Germinal center (tissue), 1 donor: ENCODE measurements around the gene OSR1.

ENCODE experiments used
- DNase-seq: peaks from one replicate; pipeline ENCODE4 v3.0.0; 2012; ENCODE audit warnings: mixed read lengths, low spot score

OSR1 gene

DNA sequence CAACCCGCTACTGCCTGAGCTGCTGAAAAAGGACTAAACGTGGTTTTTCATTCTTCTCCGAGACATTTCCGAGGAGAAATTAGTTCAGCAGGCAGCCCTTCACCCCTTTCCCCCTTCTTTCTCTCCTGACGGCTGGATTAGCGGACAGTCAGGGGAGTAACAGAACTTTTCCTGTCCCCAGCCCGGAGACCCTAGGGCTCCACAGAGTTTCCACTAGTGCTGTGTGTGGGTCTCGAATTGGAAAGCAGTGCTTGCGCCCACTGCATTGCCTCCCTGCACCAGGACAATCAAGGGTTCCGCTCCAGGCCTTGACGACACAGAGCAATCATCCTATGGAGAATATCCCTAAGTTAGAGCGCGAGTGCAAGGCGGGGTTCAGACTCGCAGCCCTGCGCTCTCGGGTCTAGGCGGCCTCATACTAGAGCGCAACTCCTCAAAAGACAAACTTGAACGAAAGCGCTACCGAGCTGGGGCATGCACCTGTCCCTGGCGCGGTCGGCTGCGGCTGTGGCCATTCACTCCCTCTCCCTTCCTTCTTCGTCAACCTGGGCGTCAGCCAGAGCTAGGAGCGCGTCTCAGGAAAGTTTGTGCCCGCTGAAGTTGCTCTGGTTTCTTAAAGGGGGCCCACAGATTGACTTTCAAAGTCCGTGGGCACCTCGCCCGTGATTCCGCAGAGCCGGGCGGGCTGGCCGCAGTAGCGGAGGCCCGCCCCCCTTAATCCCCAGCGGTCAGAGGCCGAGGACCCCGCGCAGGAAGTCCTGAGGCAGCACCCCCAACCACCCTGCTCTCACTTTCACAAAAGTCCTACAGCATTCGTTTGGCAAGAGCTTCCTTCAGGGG is 801 bp downstream of the OSR1 start:
- no peak for DNase-seq

DNA sequence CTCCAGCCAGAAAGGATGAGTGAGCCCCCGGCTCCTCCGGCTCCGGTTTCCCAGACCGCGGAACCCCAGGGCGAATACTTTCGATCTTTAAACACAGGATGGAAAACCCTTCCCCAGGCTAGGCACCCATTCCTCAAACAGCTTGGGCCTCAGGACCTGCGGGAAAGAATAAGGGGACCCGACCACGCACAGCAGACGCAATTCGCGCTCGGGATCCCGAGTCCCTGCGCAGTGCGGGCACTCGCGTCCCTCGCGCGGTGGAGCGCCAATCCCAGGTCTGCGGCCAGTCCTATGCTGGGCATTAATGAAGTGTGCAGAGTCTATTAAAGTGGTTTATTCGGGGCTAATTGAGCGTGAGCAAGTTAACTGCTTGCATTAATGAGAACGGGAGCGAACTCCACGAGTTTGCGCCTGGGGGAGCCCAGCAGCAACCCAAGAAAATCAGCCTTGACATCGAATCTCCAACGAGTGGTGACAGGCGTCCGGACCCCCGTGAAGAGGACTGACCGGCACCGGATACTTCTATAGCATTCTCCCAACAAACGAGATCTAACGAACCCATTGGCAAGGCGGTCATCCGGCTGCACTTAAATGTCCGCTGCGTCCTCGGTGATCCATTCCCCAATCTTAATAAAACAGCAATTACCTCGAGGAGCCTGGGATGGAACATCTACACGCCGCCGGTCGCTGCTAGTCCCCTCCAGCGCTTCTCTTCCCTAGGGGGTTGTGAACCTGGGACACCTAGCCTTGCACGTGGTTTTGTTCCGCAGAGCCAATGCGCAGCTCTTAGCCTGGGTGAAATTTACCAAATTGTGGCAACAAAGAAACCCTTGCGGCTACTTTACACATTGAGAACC is 1.6 kb downstream of the OSR1 start:
- DNase-seq, result no peak

DNA sequence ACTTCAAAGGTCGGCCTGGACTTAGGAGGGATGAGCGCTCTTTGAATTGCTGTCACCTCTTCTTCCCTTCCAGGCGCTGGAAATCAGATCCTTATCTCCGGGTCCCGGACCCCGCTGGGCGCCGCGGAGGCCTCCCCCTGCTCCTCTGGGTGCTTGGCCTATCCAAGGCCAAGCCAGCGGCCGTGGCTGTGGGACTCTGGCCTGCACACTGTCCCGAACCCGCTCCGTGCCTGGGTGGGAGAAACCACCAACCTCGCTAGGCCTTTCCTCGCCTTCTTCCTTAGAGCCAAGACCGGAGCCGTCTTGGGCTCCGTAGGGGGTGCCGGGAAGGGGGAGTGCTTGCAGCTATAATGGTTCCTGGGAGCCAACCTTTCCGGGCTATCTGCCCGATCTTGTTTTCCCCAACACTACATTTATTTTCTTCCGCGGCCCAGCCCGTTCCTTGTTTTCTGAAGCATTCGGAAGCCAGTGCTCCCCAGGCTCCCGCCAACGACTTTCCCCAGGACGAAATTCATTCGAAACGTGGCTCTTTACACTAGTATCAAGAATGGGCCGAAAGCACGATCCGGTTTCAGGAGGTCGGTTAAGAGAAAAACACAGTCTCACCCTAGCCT is 2.4 kb downstream of the OSR1 start:
- no peak for DNase-seq

DNA sequence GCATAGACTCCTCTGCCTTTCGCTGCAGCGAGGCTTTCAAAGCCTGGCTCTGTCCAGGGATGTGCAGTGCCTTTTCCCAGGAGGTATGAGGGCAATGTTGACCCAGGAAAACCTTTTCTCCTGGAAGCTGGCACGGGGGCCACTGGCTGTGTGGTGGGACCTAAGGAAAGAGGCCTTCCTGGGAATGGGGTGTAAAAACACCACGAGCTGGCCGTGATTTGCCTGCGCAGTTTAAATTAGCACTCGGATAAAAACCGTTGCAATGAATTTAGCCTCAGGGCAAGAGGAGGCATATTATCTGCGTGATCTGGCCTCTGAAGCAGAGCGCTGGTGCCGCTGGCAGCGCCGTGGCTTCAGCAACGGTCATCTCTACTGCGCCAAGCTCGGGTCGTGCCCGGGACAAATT is 3.0 kb downstream of the OSR1 start:
- DNase-seq, result no peak

DNA sequence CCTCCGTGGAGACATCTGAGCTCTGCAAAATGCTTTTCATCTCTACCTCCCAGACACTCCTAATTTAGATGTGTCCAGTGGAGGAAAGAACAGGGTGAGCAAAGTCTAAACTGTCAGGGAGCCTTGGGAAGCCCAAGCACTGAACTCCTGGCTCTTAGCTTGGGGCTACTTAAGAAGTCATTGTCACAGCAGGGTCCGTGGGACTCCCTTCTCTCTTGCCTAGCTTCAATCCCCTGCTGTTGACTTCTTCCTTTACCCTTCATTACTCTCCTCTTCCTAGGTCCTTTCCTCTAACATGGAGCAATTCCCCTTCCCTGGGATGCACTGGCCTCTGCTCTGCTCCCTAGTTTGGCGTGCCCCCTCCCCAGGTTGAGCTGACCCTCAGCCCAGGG is 3.4 kb downstream of the OSR1 start:
- DNase-seq, result no peak

DNA sequence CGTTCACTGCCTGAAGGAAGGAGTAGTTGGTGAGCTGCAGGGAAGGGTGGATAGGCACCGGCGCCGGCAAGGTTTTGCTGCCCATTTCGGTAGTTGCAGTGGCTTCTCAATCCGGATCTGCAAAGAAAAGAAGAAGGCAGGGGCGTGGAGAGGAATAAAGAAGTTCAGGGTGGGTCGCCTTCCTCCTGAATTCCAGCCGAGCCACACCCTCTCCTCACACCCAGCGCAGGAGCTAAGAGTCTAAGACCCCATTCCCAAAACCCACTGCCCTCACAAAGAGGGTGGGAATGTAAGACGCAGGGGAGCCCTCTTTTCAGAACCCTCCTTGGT is 4.7 kb downstream of the OSR1 start:
- DNase-seq, result no peak

DNA sequence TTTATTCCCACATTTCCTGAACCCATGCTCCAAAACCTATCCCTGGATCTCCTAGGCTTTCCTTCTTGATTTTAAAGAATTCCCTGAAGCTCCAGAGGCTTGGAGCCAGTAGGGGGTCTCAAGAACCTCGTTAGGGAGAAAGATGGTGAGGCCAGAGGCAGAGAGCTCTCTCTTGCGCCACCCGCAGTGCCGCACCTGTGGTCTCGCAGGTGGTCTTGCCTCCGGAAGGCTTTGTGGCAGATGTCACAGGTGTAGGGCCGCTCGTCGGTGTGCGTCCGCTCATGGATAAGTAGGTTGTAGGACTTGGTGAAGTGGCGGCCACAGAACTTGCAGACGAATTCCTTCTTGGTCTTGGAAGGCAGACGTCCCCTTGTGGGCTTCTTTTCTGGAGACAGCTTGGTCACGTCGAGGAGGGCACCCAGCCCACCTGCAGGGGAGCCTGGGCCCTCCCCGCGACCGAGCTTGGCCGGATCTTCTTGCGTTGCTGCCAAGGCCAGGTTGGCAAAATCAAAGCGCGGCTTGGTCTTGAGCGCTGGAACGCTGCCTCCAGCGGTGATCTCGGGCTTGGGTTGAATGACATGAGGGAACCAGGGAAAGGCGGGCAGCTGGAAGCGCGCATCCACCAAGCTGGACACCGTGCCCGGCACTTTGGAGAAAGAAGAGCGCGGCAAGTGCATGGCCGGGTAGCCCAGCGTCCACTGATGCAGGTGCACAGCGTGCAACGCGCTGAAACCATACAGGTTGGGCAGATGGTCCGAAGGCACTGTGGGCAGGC is 5.3 kb downstream of the OSR1 start:
- DNase-seq, result no peak

DNA sequence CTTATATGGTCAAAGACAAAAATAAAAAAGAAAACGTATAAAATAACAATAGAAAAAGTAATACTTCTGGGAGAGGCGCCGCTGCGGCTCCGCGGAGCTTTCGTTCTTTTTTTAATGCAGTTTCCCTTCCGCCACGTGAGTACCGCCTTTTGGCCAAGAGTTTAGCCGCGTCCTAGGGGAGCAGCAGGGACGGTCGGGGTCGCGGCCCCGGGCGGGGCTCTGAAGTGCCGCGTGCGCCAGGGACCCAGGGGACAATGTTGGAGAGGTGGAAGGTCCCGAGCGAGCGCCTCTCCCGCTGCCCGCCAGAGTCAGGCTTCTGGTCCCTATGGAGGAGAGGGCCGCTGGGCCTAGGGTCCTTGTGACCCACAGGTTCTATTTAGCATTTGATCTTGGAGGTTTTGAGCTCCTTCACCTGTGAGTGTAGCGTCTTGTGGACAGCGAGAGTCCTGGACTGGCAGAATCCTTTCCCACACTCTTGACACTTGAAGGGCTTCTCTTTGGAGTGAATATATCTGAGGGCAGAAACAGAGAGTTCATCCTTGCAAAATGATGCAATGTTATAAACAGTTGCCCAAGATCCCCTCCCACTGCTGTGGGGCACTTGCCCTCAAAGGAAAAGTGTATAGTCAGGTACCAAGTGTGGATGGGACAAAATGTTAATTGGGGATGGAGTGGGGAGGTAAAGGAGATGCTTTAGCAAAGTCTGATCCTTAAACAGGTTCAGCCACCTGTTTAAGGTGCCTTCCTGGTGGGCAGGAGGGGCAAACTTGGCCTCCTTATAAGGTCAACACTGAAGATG is 6.3 kb downstream of the OSR1 start:
- no peak for DNase-seq

DNA sequence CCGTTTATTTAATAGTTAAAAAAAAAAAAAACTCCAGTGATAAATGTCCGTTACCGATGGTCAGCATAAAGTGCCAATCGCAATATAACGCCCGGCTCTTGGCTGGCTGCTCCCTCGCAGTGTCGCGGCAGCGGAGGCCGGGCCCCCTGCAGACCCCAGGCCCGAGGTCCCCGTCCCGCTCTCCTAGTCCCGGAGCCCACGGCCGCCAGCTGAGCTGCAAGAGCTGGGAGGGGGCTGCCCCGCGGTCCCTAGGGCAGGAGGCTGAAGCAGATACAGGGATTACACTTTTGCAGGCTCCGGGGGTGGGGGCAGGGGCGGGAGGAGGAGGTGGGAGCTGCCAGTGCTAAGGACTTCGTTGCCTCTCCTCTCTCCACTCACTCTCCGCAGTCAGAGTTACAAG is 6.9 kb downstream of the OSR1 start:
- no peak for DNase-seq

DNA sequence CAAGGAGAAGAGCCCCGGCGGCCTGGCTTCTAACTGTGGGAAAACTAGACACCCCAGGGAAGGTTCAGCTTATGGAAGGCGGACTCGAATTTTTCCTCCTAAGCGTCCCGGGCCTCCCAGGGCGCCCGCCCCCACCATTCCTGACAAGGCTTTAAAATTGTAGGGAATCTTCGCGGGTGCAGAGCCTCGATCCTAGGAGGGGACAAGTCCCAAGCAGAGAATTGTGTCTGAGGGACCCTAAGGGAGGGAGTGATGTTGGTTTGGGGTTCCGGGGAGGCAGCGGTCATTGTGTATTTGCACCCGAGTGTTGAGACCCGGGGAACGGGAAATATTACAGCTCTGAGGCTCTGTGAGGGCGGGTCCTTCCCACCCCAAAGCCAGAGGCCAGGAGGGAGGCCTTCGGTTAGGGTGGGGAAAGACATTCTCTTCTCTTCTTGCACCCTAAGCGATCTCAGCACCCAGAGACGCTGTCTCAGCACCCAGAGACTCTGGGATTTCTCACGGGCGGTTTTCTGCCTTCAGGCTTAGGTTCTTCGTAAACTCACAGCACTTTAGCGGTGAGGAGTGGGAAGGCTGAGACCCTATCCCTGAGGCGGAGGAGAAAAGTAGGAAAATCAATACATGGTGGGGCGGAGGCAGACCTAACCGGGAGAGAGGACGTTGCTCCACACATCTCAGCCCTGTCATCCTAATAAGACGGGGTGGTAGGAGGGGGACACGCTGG is 7.6 kb downstream of the OSR1 start:
- DNase-seq, result no peak

DNA sequence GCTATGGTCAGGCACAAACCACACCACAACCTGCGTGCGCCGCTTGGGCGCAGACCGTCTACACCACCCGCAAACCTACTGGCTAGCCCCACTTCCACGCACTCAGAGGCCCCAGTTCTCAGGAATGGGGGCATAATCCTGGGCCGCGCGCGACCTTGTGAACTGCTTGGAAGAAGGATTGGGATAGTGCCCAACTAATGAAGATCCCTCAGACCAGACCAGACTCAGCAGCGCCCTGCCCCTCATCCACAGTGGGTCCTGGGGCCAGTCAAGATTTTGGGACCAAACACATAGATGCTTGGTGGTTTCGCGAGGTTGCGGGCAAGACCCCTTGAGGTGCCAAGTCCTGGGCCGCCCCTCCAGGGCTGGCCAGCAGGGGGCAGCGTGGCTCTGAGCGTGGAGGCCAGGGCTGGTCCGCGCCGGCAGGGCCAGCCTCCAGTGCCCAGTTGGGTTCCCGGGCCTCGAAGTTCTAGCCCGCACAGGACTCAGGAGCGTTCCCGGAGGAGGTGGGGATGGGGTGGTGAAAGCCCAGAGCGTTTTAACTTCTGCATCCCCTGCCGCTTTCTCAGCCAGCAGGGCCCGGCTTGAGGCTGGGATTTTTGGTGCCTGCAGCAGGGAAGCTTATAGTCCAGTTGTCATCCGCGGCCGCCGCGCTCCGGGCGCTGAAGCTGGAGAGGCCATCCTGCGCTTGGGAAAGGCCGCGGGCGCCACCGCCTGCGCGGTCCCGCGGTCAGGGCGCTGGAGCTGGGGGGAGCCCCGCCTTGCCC is 8.3 kb downstream of the OSR1 start:
- peak; percentile 53 for DNase-seq

DNA sequence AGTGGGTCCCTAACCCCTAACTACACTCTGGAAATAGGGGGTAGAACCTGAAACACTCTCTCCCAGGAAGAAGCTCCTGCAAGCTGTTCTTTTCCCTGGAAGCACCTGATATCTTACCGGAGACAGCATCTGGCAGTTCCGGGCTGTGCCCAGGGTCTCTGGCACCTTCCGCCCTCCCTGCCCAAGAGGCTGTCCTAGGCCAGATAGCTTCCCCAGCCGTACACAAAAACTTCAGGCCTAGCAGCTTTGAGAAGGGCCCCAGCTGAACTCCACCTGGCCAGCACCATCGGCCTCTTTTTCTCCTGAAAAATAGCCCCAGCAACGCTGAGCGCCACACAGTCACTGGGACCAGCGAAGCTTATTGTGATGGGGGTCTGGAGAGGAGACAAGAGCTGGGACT is 9.7 kb downstream of the OSR1 start:
- no peak for DNase-seq

DNA sequence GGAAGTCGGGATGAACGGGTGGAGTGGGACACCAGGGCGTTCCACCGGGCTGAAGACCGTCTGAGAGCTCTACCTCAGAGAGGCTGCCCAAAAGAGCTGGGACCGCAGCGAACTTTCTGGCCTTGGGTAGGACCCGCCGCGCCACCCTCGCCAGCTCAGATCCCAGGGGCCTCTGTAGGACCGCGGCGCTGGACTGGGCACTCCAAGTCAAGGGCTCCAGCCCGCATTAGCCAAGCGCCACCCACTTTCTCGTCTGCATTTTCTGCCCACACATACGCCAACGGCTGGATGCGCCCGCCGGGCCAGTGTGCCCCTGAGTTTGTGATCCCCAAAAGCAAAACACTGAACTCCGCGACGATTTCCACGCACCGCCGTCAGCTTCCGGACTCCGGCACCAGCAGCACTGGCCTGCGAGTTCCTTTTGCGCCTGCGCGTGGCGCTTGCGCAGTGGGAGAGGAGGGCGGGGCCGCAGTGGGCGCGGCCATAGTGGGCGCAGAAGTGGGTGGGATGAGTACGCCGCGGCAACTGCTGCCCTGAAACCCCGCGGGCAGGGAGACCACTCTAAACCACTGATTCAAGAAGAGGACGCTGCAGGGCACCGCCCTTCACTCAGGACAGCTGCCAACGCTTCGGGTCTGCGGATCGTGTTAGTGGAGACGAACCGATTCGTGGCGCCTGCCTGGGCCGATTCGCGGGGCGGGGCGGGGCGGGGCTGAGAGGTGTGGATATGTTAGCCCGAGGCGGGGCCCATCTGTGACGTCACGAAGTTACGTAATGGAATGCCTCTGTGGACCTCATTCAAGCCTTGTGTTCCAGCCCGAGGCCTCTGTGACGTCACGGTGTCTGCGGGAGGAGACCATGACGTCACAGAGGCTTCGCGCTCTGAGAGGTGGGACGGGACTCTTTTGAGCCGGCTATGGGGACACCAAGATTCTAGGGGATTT is 10.5 kb downstream of the OSR1 start:
- DNase-seq, result peak; percentile 95

DNA sequence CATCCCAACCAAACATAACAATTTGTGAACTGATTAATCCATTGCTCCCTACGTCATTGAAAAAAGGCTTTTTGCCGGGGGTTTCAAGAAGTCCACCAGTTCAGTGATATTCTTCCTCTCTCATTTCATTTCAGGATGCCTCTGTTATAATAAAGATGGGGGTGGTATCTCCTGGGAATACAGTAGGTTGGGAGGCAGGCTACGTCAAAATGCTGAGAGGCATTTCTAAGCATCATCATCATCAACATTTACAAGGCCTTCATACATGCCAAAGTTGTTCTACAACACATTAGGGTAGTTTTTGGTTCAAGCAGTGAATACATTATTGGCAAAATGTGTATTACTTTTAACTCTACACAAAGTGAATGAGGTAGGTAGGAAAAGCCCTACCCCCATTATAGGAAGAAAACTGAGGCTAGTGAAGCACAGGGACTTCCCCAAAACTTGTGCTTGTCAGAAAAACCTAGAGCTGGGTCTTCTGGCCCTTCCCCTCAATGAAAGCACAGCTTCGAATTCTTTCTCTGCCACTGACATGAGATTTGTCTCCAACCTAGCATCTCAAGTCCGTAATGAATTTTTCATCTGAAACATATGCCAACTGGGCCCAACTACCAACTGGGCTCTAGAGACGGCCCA is 11.3 kb downstream of the OSR1 start:
- DNase-seq, result no peak

DNA sequence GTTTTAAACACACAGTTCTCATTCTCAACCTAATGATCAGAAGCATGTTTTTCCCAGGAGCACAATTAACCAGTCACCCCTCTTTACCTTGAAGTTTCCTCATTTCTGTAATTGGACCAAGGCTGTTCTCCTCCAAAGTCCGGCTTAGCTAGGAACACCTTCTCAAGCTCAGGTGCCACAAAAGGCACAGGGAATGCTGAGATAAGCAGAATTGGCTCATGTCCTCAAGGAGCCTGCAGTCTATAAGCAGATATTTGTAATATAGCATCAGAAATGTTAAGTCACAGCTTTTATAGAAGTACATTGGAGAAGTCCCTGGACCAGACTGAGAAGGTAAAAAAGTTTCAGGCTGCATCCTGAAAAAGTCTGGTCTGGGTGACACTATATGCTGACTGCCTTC is 20.7 kb downstream of the OSR1 start:
- DNase-seq, result no peak

DNA sequence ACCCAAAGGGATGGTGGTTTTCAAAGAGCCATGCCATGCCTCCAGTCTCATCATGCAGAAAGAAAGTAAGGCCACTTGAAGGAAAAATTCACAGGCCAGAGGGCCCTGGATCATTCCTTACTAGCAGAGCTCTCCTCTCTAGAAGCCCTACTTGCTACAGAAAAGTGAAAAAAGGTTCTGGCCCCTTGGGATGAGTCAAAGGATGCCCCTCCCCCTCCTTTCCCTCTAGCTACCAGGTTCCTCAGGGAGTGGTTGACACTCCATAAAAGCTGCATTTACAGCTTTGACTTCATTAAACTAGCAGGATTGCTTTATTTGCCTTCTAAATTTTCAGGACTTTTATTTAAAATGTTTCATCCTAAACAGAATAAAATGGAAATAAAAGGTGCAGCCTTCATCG is 21.2 kb downstream of the OSR1 start:
- no peak for DNase-seq

DNA sequence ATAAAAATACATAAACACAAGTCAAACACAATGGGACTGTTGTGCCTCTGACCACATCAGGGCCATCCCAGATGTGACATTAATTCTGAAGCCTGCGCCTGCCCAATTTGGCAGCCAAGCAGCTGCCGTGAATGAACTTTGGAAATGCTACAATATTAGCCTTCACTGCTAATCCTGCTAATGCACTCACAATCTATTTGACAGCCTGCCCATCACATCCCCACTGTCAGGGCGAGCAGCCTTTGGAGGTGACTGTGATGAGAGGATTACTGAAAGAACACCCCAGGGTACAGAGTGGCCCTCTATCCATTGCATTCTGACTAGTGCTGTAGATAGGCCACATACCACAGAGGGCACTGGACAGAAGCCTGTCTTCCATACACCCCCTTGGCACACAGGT is 21.6 kb downstream of the OSR1 start:
- no peak for DNase-seq

DNA sequence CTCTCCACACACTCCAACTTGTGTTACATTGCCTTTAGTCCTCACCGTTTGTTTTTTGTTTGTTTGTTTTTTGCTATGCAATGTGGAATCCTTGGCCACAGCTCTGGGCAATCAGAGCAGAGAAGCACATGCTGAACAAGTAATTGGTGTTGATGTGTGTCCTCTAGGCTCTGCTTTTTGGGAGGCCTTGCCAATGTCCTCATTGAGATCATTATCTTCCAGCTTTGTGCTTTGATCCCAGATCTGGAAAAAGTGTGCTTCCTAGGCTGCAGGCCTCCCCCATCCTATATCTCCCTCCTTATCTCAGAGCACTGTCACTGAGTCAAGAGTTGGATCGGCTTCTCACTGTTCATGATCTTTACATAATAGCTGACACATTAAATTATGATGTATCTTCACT is 25.9 kb downstream of the OSR1 start:
- DNase-seq, result no peak
